ENCODE measurements around the gene UNC5CL.

The UNC5CL gene

DNA sequence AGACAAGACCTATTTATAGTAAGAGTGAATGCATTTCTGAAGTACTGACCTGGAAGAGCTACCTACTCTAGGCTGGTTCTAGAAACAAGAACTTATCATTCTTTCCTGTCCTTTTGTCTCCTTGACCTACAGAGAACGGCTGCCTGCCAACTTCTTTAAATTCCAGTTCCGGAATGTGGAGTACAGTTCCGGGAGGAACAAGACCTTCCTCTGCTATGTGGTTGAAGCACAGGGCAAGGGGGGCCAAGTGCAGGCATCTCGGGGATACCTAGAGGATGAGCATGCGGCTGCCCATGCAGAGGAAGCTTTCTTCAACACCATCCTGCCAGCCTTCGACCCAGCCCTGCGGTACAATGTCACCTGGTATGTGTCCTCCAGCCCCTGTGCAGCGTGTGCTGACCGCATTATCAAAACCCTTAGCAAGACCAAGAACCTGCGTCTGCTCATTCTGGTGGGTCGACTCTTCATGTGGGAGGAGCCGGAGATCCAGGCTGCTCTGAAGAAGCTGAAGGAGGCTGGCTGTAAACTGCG, 22.2 kb upstream of the UNC5CL start:
- DNase-seq, result no peak

DNA sequence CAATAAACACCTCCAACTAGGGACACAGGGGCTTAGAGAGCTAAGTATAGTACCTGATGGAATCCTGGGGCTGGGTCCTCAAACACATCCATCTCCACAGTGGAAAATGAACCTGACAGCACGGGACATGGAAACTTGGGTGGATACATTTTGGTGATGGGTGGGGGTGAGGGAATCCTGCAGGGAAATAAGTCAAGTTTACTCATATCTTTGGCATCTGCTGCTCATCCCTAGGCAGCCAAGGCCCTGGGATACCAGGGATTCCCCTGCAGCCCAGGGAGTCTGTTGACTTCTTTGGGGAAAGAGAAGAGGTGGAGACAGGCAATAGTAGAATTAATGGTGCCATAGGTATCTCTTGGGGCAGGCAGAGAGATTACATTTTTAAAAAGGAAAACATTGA, 20.5 kb upstream of the UNC5CL start:
- no peak for DNase-seq

DNA sequence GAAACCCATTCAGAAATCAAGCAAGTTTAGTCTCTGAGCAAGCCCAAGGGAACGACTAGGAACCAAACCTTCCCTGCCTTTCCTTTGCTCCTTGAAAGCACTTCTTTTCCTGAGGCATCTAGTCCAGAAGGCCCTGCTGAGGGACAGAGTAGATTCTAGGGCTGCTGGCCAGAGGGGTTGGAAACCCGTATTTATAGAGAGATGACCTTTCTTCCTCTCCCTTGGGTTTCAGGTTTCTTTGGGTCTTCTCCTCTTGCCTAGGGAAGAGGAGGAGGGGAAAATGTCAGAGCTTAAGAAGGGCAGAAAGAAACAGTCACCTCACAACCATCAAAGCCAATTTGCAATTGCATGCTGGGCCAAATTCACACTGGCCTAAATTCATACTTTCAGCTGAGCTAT, 19.8 kb upstream of the UNC5CL start:
- no peak for DNase-seq

DNA sequence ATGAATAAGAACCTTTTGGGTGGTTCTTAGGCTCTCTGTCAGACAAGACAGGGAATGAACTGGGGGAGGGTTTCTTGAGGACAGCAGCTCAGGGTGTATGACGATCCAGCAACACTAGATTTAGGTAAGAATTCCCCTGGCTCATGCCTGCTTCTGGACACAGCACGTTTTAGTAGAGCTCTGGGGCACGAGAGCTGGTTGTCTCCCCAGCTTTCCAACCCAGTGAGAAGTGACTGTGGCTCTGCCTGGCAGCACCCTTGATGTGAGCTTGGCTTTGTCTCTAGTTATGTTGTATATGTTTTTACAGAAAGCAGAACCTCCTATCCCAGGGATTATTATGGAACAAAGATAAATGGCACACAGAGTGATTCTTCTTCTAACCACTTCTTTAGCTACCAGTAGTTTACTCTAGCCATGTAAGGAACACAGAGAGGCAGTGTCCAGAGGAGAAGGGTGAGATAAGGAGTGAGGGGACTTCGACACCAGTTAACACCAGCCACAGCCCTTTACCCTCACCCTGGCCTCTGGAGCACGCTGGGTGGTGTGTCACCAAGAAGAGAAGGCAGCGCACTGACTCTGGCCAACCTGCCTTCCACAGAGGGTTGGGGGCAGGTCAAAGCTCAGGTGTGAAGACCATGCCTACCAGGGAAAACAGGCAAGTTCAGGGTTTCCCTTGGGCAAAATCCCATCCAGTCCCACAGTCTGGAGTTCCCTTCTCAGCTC, 17.9 kb upstream of the UNC5CL start:
- DNase-seq, result no peak

DNA sequence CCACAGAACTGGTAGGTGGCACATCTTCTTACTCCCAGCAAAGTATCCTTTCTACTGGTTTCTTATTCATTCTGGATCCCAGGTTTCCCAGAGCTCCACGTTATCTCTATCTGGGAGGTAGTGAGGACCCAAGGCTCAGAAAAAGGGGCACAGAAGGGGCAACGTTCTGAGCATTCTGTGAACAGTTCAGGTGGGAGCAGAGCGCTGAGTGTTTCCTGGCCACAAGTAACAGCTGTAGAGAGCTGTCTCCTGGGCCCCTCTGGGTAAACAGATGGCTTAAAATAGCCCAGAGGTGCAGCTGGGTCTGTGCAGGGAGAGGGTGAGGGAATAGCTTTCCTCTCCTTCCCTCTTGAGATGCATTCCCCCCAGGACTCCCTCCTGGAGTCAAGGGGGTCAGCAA, 16.1 kb upstream of the UNC5CL start:
- DNase-seq, result no peak

DNA sequence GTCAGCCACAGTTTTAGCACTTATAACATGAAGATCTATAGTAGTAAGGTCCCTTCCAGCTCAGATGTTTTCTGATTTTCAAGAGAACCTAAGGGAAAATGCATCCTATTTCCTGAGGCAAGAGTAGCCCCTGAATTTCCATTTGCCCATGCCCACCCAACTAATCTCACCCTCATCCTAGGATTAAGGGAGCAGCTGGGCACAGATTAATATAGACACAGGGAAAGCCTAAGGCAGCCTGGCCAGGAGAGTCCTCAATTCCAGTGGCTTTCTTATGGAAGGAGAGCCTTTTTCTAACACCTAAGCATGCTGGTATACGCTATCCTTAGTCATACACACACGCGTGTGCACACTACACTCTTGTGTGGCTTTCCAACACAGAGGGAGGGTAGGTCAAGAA, 15.5 kb upstream of the UNC5CL start:
- no peak for DNase-seq

DNA sequence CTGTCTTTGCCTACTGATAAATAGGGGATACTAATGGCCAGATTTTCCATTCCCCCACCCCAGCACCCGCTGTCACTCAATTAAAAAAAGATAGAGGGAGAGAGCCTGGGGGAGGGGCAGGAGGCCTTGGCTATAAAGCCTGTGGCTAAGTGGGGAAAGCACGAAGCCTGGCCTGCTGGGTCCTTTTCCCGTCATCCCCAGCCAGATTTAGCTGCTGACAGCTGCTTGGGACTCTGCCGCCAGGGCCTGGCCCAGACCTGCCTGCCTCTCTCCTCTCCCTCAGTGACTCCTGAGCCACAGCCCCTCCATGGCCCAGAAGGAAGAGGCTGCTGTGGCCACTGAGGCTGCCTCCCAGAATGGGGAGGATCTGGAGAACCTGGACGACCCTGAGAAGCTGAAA, 14.0 kb upstream of the UNC5CL start, which contains the start of gene APOBEC2:
Gene APOBEC2, plus strand, starts transcription at position 162 of the 400 bp plus-strand sequence. Its CDS starts 146 bp downstream, at position 308.
- DNase-seq, result no peak

DNA sequence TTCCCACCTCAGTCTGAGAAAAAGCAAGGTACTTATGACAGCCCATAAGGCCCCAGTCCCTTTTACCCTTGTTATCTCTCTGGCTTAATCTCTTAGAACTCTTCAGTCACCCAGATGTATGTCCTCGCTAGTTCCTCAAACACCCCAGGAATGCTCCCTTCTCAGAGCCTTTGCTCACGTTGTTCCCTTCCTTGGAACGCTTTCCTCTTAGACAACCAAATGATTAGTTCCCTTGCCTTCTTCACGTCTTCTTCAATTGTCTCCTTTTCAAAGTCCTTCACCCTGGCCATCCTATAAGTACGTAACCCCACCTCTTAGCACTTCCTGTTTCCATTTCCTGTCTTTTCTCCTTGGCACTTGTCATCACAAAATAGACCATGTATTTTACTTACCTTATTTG, 12.9 kb upstream of the UNC5CL start:
- DNase-seq, result peak; percentile 10

DNA sequence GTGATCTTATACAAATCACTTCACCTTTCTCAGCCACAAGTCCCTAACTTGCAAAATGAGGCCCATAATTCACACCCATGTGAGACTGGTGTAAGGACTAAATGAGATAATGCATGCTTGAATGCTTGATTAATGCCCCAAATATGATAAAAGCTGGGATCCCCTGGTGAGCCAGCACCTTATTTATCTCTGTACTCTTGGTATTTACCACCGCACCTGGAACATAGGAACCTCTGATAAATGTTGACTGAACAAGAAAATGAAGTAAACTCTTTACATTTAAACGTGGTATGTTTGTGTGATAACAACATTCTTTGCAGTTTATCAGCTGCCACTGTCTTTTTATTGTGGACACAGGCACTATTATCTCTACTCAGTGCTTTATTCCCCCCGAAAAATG, 11.5 kb upstream of the UNC5CL start:
- no peak for DNase-seq

DNA sequence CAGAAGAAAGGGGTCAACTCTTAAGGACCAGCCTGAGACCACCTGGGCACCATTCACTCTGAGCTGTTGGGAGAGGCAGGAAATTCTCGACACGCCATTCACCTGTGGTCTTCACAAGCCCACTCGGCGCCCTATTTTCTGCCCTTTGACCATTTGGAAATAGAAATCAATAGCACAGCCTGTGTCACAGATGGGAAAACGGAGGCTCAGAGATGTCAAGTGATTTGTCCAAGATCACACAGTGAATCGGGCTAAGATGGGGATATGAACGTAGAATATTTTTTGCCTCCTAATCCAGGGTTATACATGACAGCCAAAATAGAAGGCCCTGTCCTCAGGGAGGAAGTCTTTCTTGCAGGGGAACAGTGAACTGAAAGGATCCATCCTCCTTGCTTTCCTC, 10.9 kb upstream of the UNC5CL start:
- DNase-seq, result no peak

DNA sequence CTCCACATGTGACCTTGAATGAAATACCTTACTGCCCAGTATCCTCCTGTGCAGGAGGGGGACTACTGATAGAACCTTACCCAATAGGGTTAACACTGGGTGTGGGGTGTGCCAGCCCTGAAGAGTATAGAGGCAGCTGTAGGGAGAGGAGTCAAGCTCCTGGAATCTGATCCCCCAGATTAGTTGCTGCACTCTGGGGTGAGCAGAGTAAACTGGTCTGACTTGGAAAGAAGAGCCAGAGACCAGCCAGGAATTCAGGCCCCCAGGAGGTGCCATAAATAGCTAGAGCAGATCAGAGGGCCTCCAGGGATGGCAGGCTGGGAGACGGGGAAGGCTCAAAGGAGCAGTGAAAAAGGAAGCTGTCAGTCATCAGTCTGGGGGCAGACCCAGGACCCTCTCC, 10.5 kb upstream of the UNC5CL start:
- DNase-seq, result no peak

DNA sequence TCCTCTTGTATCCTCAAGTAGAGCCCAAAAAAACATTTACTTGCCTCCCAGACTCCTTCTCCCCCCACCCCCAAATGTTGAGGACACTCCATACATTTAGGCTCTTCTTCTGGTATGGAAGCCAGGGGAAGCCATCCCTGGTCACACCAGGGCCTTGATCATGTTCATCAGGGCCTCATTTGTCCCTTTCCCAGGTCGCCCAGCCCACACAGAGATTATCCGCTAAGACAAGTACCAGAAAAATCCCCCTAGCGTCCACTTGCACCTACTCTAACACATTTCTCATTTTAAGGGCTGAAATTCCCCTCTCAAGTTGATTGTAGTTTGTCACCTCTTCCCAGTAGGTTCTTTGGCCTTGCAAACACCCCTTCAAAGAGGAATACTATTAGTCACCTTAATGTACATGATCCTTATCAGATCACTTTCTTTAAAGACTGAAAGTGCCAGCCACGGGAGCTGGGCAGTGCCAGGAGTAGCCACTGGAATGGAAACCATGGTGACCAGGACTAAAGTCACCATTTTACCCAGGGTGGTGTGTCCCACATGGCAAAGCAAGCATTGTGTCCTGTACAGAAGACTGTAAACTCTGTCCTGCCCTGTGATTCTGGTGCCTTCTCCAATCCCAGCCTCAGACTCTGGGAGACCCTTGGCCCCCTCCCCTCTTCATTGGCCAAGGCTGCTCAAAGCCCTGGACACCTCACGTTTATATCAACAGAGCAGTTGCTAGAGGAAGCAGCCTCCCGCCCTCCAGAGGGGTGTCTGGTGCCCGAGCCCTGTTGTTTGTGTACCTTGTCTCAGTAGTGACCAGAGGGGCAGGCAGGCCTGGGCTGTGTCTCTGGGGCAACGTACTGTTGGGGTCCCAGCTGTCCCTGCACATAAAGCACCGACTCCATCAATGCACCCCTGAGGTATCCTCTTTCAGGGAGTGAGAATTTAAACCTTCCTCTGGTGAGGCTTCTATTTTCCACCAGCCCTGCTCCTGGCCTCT, 9.0 kb upstream of the UNC5CL start:
- no peak for DNase-seq

DNA sequence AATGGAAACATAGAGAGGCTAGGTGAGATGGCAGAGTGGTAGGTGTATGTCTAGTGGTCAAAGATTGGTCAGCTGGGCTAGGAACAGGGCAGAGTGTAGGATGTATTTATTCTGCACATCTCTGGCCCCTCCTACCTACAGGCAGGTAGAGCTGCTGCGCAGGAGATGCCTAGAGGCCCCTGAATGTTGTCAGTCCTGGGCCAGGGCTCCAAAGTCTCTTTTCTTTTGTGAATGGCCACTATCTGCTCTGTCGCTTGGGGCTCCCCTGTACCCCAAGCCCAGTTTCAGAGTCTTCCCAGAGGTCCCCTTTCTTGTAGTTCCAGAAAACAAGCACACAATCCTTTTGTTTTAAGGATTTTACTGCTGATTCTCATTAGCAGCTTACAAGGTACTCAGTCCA, 8.3 kb upstream of the UNC5CL start:
- DNase-seq, result no peak

DNA sequence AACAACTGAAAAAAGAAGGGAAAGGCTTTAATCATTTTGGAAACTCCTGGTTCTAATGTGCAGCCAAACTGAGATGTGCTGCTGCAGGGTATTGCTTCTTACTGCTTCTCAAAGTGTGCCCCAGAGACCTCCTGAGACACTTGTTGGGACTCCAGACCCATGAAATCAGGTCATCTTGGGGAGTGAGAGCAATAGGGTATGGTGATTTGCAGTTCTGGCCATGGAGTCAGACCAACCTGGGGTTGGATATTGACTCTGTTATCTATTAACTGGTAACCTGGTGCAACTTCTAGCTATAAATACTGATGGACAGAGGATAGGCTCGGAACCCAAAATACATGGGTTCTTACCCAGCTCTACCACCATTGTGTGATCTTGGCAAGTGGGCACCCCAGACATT, 7.1 kb upstream of the UNC5CL start:
- DNase-seq, result no peak

DNA sequence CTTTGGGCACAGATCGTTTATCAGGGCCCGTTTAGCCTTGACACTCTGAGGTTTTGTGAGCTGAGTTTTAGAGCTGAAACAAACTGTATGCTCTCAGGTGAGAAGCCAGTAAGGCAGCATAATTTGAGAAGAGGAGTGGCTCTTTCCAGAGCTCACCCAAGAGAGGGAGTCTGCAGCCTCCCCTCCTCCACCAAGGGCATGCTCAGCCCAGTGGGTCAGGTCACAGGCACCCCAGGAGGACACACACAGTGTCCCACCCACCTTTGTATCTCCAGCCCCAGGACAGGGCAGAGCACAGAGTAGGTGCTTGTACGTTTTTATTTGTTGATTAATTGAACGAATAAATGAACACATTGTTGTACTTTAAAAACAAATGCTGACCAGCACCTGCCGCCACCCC, 6.6 kb upstream of the UNC5CL start:
- no peak for DNase-seq

DNA sequence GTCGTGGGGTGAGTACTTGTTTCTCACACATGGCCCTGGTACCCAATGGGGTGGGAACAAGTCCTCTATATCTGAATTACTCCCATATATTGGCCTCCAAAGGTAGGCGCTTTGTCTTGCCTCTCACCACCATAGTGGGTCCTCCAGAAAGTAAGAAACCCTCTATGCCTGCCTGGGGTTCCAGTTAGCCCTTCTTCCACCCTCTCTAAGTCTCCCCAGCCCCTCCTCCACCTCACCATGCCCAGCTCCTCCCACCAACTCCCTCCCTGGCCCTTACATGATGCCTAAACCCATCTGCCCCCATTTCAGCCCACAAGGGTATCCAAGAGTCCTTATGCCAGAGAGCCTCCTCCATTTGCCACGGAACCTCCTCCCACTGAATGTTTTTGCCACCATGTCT, 4.1 kb upstream of the UNC5CL start:
- no peak for DNase-seq

DNA sequence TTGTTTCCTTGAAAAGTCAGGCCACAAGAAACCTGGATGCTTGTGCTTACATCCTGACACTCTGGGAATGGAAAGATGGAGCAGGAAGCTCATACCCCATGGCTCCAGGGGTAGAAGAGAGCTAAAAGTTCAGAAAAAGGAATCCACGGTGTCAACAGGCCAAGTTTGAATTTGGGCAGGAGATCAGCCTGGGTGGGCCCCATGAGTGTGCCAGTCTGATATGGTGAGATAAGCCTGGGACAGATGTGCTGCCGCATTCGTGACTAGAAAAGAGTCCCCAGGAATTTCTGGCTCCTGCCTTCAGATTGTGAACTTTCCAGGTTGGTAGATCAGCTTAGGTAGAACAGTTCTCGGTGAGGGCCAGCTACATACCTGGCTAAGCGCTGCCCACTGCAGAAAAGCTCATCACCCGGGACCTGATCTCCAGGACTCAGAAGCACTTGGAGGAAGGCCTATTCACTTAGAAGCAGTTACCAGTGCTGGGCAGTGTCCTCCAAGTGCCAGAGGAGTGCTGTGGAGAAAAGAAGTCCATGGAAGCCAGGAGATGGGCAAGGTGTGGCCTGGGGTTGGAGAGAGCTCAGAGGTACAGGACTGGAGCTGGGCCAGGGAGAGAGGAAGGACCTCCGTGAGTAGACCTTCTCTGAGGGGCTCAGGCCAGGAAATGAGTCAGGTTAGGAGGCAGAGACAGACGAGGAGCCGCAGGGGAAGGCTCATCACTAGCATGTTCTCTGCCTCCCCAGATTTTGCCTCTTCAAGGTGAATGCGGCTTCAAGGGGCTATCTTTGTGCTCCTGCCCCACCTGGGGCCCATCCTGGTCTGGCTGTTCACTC, 3.4 kb upstream of the UNC5CL start, which contains the start of gene TSPO2:
Gene TSPO2, plus strand, starts transcription at position 242 of the 830 bp plus-strand sequence. Its CDS starts 519 bp downstream, at position 761.
- no peak for DNase-seq

DNA sequence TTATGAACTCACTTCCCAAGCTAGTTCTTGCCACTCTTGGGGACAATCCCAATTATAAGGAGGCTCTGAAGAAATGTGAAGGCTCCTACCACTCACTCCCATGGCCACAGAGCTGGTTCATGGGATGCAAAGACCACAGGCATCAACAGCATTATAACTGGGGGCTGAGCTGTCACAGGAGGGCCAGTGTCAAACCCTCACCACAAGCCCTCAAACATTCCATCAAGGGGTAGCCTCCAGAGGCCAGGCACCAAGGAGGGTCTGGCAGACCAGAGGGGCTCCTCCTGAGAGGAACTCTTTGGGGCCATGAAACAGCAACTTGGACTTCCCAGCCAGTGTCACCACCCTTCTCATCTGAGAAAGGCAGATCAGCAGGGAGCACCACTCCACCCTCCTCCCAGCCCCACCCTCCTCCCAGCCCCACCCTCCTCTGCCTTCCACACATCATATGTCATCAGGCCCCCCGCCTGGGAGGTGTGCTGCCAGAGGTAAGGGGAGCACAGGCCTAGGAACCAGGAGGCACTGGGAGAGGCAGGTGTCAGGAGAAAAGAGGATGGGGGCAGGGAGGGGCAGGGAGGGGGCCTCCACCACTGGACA, 2.0 kb upstream of the UNC5CL start:
- no peak for DNase-seq

DNA sequence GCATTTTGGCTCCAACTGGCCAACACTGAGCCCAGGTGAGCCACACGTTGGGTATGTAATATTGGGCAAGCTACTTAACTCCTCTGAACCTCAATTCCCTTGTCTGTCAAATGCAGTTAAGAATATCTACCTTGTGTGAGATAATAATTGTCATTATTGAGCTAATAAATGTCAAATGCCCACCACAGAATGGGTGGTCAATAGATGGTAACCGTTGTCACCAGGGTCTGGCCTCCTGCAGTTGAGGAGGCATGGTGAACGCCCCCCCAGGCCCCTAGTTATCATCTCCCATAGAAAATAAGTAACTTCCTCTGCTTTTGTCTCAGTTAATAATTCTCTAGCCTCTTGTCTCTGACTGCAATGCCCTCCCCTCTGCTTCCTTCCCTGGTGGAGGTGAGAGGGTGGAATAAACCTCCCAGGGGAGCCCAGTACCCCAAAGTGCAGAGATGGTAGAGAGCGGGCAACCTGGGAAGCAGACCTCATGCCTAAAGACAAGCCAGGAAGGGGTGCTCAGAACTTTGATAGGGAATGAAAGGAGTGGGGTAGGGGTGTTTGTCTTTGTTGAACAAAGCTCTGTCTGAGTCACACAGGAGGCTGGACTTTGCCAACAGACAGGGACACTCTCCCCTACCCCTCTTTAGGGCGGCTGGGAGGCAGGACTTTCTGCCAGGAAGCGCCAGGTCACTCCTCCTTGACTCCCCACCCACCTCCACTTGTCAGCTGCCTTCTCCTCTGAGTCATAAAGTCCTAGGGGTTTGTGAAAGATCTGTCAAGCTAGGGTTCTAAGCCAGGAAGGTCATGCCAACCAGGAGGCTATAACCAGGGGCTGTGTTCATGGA, 1.3 kb upstream of the UNC5CL start:
- DNase-seq, result peak; percentile 27

DNA sequence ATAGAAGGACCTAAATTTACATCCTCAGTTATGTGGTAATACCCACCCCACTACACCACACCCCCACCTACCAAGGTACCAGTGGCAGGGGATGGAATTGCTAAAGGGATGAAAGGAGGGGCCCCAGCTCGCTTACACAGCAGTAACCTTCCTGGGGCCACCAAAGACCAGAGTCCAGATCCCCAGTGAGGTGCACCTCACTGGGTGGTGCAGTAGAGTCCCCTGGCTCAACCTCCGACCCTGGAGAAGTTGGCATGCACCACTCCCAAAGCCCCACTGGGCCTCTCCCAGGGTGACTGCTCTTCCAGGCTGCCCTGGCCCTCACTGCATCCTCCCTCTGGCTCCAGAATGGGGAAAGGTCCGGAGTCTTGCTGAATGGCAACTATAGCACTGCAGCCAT, 816 bp downstream of the UNC5CL start:
- DNase-seq, result no peak

All from NCI-H2029 (cell line).